NCI-H2196 treated with DMSO at 0.1 percent for 48 hours (cell line): ENCODE results near the gene ADAMTS5.

Experiments used
- DNase-seq: peaks from one replicate; lab custom pipeline; 2025; ENCODE audit not compliant: unreplicated experiment; lab: John Stamatoyannopoulos, UW

The ADAMTS5 gene

GRCh38 chr21:26967062-26967913 is at the start of gene ADAMTS5:
ADAMTS5 (minus strand) TSS chr21:26967088; CDS start chr21:26966391, 697 bp downstream.
- DNase-seq = no peak

- no peak for DNase-seq
These were observed 34.6 kb upstream of the ADAMTS5 start for GRCh38 chr21:27001526-27001925.

GRCh38 chr21:26983576-26983975 is 16.7 kb upstream of the ADAMTS5 start:
- DNase-seq = no peak

GRCh38 chr21:26982767-26983166 is 15.9 kb upstream of the ADAMTS5 start:
- no peak for DNase-seq

GRCh38 chr21:26977746-26978145 is 10.9 kb upstream of the ADAMTS5 start:
- DNase-seq = no peak

- no peak for DNase-seq
These were observed 6.3 kb upstream of the ADAMTS5 start for GRCh38 chr21:26973226-26973625.

- no peak for DNase-seq
These were observed 5.3 kb upstream of the ADAMTS5 start for GRCh38 chr21:26972192-26972591.

GRCh38 chr21:26969971-26970725 is 3.3 kb upstream of the ADAMTS5 start:
- DNase-seq = no peak

GRCh38 chr21:26966649-26967061 is 233 bp downstream of the ADAMTS5 start:
- no peak for DNase-seq

GRCh38 chr21:26965907-26966581 is 844 bp downstream of the ADAMTS5 start:
- no peak for DNase-seq

- DNase-seq = no peak
These were observed 1.6 kb downstream of the ADAMTS5 start for GRCh38 chr21:26965040-26965906.

GRCh38 chr21:26964170-26964778 is 2.6 kb downstream of the ADAMTS5 start:
- DNase-seq = no peak

GRCh38 chr21:26962621-26963181 is 4.2 kb downstream of the ADAMTS5 start:
- no peak for DNase-seq

GRCh38 chr21:26961698-26962097 is 5.2 kb downstream of the ADAMTS5 start:
- DNase-seq = no peak

- no peak for DNase-seq
These were observed 8.1 kb downstream of the ADAMTS5 start for GRCh38 chr21:26958788-26959187.

- no peak for DNase-seq
These were observed 10.1 kb downstream of the ADAMTS5 start for GRCh38 chr21:26956813-26957212.

- DNase-seq = no peak
These were observed 10.7 kb downstream of the ADAMTS5 start for GRCh38 chr21:26956216-26956615.

- DNase-seq = no peak
These were observed 12.2 kb downstream of the ADAMTS5 start for GRCh38 chr21:26954662-26955121.

- no peak for DNase-seq
These were observed 14.4 kb downstream of the ADAMTS5 start for GRCh38 chr21:26952374-26953066.
